ENCODE measurements around the gene GRIN1.

Gene GRIN1

DNA sequence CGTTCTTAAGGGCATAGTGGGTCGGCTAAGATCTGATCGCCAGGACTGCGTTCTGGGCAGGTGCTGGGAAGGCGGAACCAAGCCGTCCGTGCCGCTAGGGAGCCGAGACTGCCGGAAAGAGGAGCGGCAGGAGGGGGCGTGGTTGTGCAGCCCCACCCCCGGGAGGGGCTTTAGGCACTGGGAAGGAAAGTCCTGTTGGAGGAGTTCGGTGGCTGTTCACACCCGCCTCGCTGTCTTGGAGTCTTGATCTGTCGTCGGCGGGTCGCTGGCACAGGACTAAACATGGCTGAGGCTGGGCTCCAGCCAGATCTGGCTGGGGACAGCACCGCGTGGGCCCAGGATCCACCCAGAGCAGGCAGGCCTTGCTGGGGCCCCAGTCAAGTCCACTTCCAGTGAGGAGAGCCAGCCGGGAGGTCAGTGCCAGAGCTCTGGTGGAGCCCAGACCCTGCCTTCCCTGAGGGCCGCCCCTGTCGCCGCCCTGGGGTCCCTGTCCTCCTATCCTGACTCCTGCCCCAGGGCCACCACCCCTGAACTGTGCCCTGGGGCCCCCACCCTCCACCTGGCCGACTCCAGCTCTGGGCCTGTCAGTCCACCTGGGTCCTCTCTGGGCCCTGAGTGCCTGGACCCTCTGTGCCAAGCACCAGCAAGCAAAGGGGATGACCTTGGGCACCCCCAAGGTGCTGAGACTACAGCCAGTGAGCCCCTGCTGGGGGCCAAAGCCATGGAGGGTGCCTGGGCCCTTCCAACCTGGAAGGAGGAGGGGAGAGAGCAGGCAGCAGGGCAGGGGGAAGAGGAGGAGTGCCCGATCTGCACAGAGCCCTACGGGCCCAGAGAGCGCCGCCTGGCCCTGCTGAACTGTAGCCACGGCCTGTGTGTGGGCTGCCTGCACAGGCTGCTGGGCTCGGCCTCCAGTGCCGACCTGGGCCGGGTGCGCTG is 78.6 kb downstream of the GRIN1 start:
- no peak for DNase-seq

GRCh38 chr9:137218212-137218753 is 79.3 kb downstream of the GRIN1 start:
- DNase-seq = no peak
